IMR-90 (cell line): ENCODE data around the gene MMGT1. TPM values are rescaled to one million over a fixed set of nuclear protein-coding genes. Genes with fewer than 3 reads are reported as not detected.

Experiments
- ATAC-seq: fragments of 200-7000 bp; cut with Tn5 transposase; 2 replicates; pipeline ENCODE4 v1.9.1; 2020; ENCODE audit warnings: low read depth, mild to moderate bottlenecking, moderate library complexity
- BruUV-seq: library from RNA; stranded (reverse); fragments of 400-500 nt; replicated peaks from 2 replicates; lab custom pipeline; 2021; lab: Mats Ljungman, UMichigan
- CTCF ChIA-PET: fragments of 300-600 bp; formaldehyde crosslinking; extraction: SDS; loops from one replicate; lab custom pipeline; 2021; ENCODE audit warnings: antibody characterized with exemption; lab: Yijun Ruan, JAX
- POLR2A ChIA-PET: fragments of 300-600 bp; sonication (Branson Sonifier 250); formaldehyde crosslinking; loops from one replicate; lab custom pipeline; 2022; ENCODE audit warnings: antibody characterized with exemption; ENCODE audit not compliant: unreplicated experiment; lab: Charles Lee
- DNase-seq: peaks from one replicate; pipeline ENCODE4 v3.0.0; 2013
- H2AFZ ChIP-seq: replicated peaks from 2 replicates; pipeline ENCODE3; 2013; ENCODE audit warnings: low read length, mild to moderate bottlenecking; ENCODE audit not compliant: poor library complexity
- H2AK5ac ChIP-seq: 2 replicates; pipeline ENCODE4 v1.6.1; 2013; ENCODE audit warnings: low read depth, low read length, inconsistent platforms
- H2AK9ac ChIP-seq: replicated peaks from 2 replicates; pipeline ENCODE3; 2013; ENCODE audit warnings: mild to moderate bottlenecking, low read depth, low read length, moderate library complexity; ENCODE audit not compliant: poor library complexity
- H2BK120ac ChIP-seq: 2 replicates; pipeline ENCODE4 v1.6.1; 2013; ENCODE audit warnings: low read depth, low read length, inconsistent platforms
- H2BK15ac ChIP-seq: 3 replicates; pipeline ENCODE4 v1.6.1; 2013; ENCODE audit warnings: low read depth, low read length, inconsistent platforms
- H2BK20ac ChIP-seq: 2 replicates; pipeline ENCODE4 v1.6.1; 2013; ENCODE audit warnings: low read depth, mild to moderate bottlenecking, inconsistent platforms, low read length, moderate library complexity
- H2BK5ac ChIP-seq: 2 replicates; pipeline ENCODE4 v1.6.1; 2013; ENCODE audit warnings: mild to moderate bottlenecking, low read depth, low read length, inconsistent platforms; ENCODE audit not compliant: poor library complexity, severe bottlenecking
- H3K14ac ChIP-seq: replicated peaks from 2 replicates; pipeline ENCODE4 v1.6.1; 2013; ENCODE audit warnings: low read depth, low read length, inconsistent platforms
- H3K18ac ChIP-seq: 2 replicates; pipeline ENCODE4 v1.6.1; 2013; ENCODE audit warnings: low read depth, low read length, control low read depth
- H3K23ac ChIP-seq: 2 replicates; pipeline ENCODE4 v1.6.1; 2013; ENCODE audit warnings: low read depth, low read length, inconsistent platforms
- H3K27ac ChIP-seq: 2 replicates; pipeline ENCODE4 v1.5.1; 2013; ENCODE audit warnings: mild to moderate bottlenecking, control low read depth, low read length; ENCODE audit not compliant: insufficient read depth
- H3K27me3 ChIP-seq: 2 replicates; pipeline ENCODE4 v1.6.1; 2013; ENCODE audit warnings: low read length; ENCODE audit not compliant: control insufficient read depth, insufficient read depth
- H3K36me3 ChIP-seq: 2 replicates; pipeline ENCODE4 v1.6.1; 2013; ENCODE audit warnings: low read length, mixed read lengths; ENCODE audit not compliant: control insufficient read depth, insufficient read depth
- H3K4ac ChIP-seq: 2 replicates; pipeline ENCODE4 v1.6.1; 2013; ENCODE audit warnings: low read depth, low read length, inconsistent platforms
- H3K4me1 ChIP-seq: 2 replicates; pipeline ENCODE4 v1.6.1; 2013; ENCODE audit warnings: low read length, mixed read lengths; ENCODE audit not compliant: control insufficient read depth, insufficient read depth
- H3K4me2 ChIP-seq: 2 replicates; pipeline ENCODE4 v1.6.1; 2013; ENCODE audit warnings: low read depth, mild to moderate bottlenecking, control low read depth, low read length, moderate library complexity
- H3K4me3 ChIP-seq: 2 replicates; pipeline ENCODE4 v1.5.1; 2013; ENCODE audit warnings: low read depth, mild to moderate bottlenecking, control low read depth, low read length, moderate library complexity; ENCODE audit not compliant: insufficient read depth
- H3K56ac ChIP-seq: 2 replicates; pipeline ENCODE4 v1.6.1; 2013; ENCODE audit warnings: low read length, inconsistent platforms; ENCODE audit not compliant: insufficient read depth; ENCODE audit errors: extremely low read depth
- H3K79me1 ChIP-seq, 2 experiments: 2 replicates each; pipeline ENCODE4 v1.6.1; 2013; ENCODE audit warnings: low read length in 2 of 2, inconsistent platforms in 1 of 2, low read depth in 1 of 2
- H3K9ac ChIP-seq: 2 replicates; pipeline ENCODE4 v1.6.1; 2013; ENCODE audit warnings: low read depth, low read length, control low read depth
- H3K9me1 ChIP-seq: 2 replicates; pipeline ENCODE4 v1.6.1; 2013; ENCODE audit warnings: low read length, inconsistent platforms; ENCODE audit not compliant: insufficient read depth
- H3K9me3 ChIP-seq: 2 replicates; pipeline ENCODE4 v1.6.1; 2013; ENCODE audit warnings: low read length; ENCODE audit not compliant: control insufficient read depth, insufficient read depth
- H4K20me1 ChIP-seq: 2 replicates; pipeline ENCODE4 v1.6.1; 2013; ENCODE audit warnings: low read length, inconsistent platforms; ENCODE audit not compliant: insufficient read depth
- H4K5ac ChIP-seq: 2 replicates; pipeline ENCODE4 v1.6.1; 2013; ENCODE audit warnings: mild to moderate bottlenecking, low read depth, low read length, control low read depth
- H4K8ac ChIP-seq, 2 experiments: 2 replicates each; pipeline ENCODE4 v1.6.1; 2013; ENCODE audit warnings: low read depth in 2 of 2, low read length in 2 of 2, control low read depth in 1 of 2, inconsistent platforms in 1 of 2
- H4K91ac ChIP-seq: 2 replicates; pipeline ENCODE4 v1.6.1; 2013; ENCODE audit warnings: low read depth, low read length, inconsistent platforms; ENCODE audit not compliant: insufficient read depth
- BHLHE40 ChIP-seq: fragments of 150-350 bp; IDR thresholded peaks from 2 replicates; pipeline ENCODE4 v1.6.1; 2016; ENCODE audit warnings: mild to moderate bottlenecking, low read depth, low read length
- CEBPB ChIP-seq: IDR thresholded peaks from 2 replicates; pipeline ENCODE4 v1.6.1; 2012; ENCODE audit warnings: low read depth, low read length, improper control_type of control experiment
- CHD1 ChIP-seq: IDR thresholded peaks from 2 replicates; pipeline ENCODE4 v1.6.1; 2012; ENCODE audit warnings: low read depth, low read length, improper control_type of control experiment
- FOS ChIP-seq: fragments of 150-350 bp; IDR thresholded peaks from 2 replicates; pipeline ENCODE4 v1.6.1; 2016; ENCODE audit warnings: low read depth, low read length
- MAFK ChIP-seq: IDR thresholded peaks from 2 replicates; pipeline ENCODE4 v1.6.1; 2012; ENCODE audit warnings: low read depth, low read length, improper control_type of control experiment
- MAZ ChIP-seq: IDR thresholded peaks from 2 replicates; pipeline ENCODE4 v1.6.1; 2012; ENCODE audit warnings: low read depth, mild to moderate bottlenecking, low read length, improper control_type of control experiment, moderate library complexity, borderline replicate concordance
- MXI1 ChIP-seq: IDR thresholded peaks from 2 replicates; pipeline ENCODE4 v1.6.1; 2012; ENCODE audit warnings: low read depth, mild to moderate bottlenecking, low read length, moderate library complexity, borderline replicate concordance
- NFE2L2 ChIP-seq: fragments of 150-350 bp; IDR thresholded peaks from 2 replicates; pipeline ENCODE4 v1.6.1; 2016; ENCODE audit warnings: low read depth, mild to moderate bottlenecking, low read length
- POLR2A ChIP-seq: IDR thresholded peaks from 2 replicates; pipeline ENCODE4 v1.6.1; 2012; ENCODE audit warnings: mild to moderate bottlenecking, low read depth, low read length
- RAD21 ChIP-seq: IDR thresholded peaks from 2 replicates; pipeline ENCODE4 v1.6.1; 2012; ENCODE audit warnings: low read length, improper control_type of control experiment
- RCOR1 ChIP-seq: IDR thresholded peaks from 2 replicates; pipeline ENCODE4 v1.6.1; 2012; ENCODE audit warnings: mild to moderate bottlenecking, low read length, improper control_type of control experiment; ENCODE audit not compliant: insufficient replicate concordance
- SMC3 ChIP-seq: fragments of 150-350 bp; IDR thresholded peaks from 2 replicates; pipeline ENCODE4 v1.6.1; 2016; ENCODE audit warnings: low read depth, mild to moderate bottlenecking, antibody characterized with exemption, low read length, moderate library complexity
- WGBS, 2 experiments: methylation state at CpG; one replicate each; pipeline versions ENCODE4 v1.1.5 to v1.1.7; 2013; ENCODE audit warnings: missing lambda C conversion rate in 2 of 2; ENCODE audit not compliant: insufficient read length in 1 of 2; ENCODE audit errors: extremely low coverage in 2 of 2; 5-methylcytosine and 5-hydroxymethylcytosine counted together
- dilution Hi-C: fragments of 300-500 bp; cut with HindIII; formaldehyde crosslinking; loops from one replicate; pipeline ENCODE4 v1.14.3; 2018; ENCODE audit warnings: low sequenced_read_pairs; ENCODE audit not compliant: unreplicated experiment
- in situ Hi-C: fragments of 300-500 bp; cut with MboI; formaldehyde crosslinking; loops from 3 replicates; pipeline ENCODE4 v1.14.3; 2019; ENCODE audit warnings: low sequenced_read_pairs, inconsistent platforms, mixed read lengths
- intact Hi-C: fragments of 100-400 bp; cut with micrococcal nuclease; formaldehyde crosslinking; loops from 2 replicates; pipeline ENCODE4 v1.10.0; 2022
- polyA plus RNA-seq, 3 experiments: library from polyadenylated mRNA; depleted of rRNA; stranded (reverse); fragments of >200 nt; gene quantifications; 2 replicates each; pipeline ENCODE4 v1.2.3, GENCODE V29; 2012; ENCODE audit warnings: low replicate concordance in 1 of 3
- total RNA-seq: library from RNA; depleted of rRNA; stranded (reverse); fragments of >200 nt; gene quantifications from 2 replicates; pipeline ENCODE4 v1.2.3, GENCODE V29; 2012
- TF ChIP-seq, protein P1 (sequence below): fragments of 150-350 bp; IDR thresholded peaks from 2 replicates; pipeline ENCODE4 v1.6.1; 2016; ENCODE audit warnings: low read depth, mild to moderate bottlenecking, low read length, moderate library complexity, borderline replicate concordance
- TF ChIP-seq, protein P2 (sequence below): fragments of 150-350 bp; IDR thresholded peaks from 2 replicates; pipeline ENCODE4 v1.6.1; 2017; ENCODE audit warnings: mild to moderate bottlenecking, antibody characterized with exemption, low read length, low read depth
- TF ChIP-seq, protein P3 (sequence below): conservative IDR thresholded peaks from 2 replicates; pipeline ENCODE4 v1.5.1; 2012; ENCODE audit warnings: mild to moderate bottlenecking, low read depth, low read length, improper control_type of control experiment

The MMGT1 gene
- total and polyA plus RNA-seq, 2 of the 4 experiments (the other 2 are of a cell fraction) = 7.5 to 8.1 TPM

GRCh38 chrX:135984256-135984655 is 10.5 kb upstream of the MMGT1 start:
- peak overlapping the region; percentile 95; the same call in 1 of the 2 replicates for H3K4me2 ChIP-seq
- no peaks in the 10 kb centered on the region for H3K27me3 ChIP-seq
- H2BK20ac ChIP-seq = peak overlapping the region; percentile 27; the same call in 1 of the 2 replicates
- no peaks in the 10 kb centered on the region for H4K20me1 ChIP-seq
- peak overlapping the region; percentile 87; the same call in 1 of the 2 replicates for H3K4me3 ChIP-seq
- CTCF ChIA-PET = interaction anchor here (1.4 kb wide), 1 partner anchor 44 kb away, joined by 5 read pairs; no protein-coding TSS in a partner anchor
- dilution Hi-C loops = no loop called here
- intact Hi-C loops = no loop called here
- DNase-seq (no peak), ATAC-seq (no peak)
- in situ Hi-C loops = loop anchor here (25.0 kb wide), 1 partner anchor 503 kb away; the partner anchor contains the start of genes BRS3 and HTATSF1
- peaks cover 2% of the 10 kb centered on the region; the same call in 1 of the 2 replicates for H3K4me1 ChIP-seq
- POLR2A ChIA-PET = interaction anchor here (0.7 kb wide), 1 partner anchor 21 kb away, joined by 3 read pairs; no protein-coding TSS in a partner anchor
- H2BK5ac ChIP-seq = peak overlapping the region; percentile 41
- peaks cover 0 to 7% of the 10 kb centered on the region in 2 experiments; a peak in 1 of 4 replicates for H3K79me1 ChIP-seq
- peak overlapping the region; percentile 82 for H3K23ac ChIP-seq
- BruUV-seq = no TSS peak
- H2BK120ac ChIP-seq = peak overlapping the region; percentile 42
- no CpG with 5 or more reads among the region's 2 CpGs for WGBS, 2 experiments
- peak overlapping the region; percentile 54; the same call in 1 of the 2 replicates for H3K56ac ChIP-seq
- H4K5ac ChIP-seq = peak overlapping the region; percentile 83; the same call in 1 of the 2 replicates
- H2AK5ac ChIP-seq = no peak overlapping the region
- no peak overlapping the region for H2AK9ac ChIP-seq
- peak overlapping the region; percentile 81 for H2AFZ ChIP-seq
- 0 out of 3 replicates have a peak overlapping the region, but pooled peaks have one; percentile 36 for H2BK15ac ChIP-seq
- H3K14ac ChIP-seq = 0 out of 2 replicates have a peak overlapping the region, but pooled peaks have one; percentile 55
- no peaks in the 10 kb centered on the region for H3K9me1 ChIP-seq
- H3K27ac ChIP-seq = peak overlapping the region; percentile 47; the same call in 1 of the 2 replicates
- H3K9me3 ChIP-seq = no peaks in the 10 kb centered on the region
- peak overlapping the region; percentile 70 for H4K91ac ChIP-seq
- H3K9ac ChIP-seq = no peak overlapping the region; the same call in 1 of the 2 replicates
- peak overlapping the region; percentile 80; a peak in 3 of 4 replicates for H4K8ac ChIP-seq
- H3K18ac ChIP-seq = peak overlapping the region; percentile 43; the same call in 1 of the 2 replicates
- no peaks in the 10 kb centered on the region for H3K36me3 ChIP-seq
- H3K4ac ChIP-seq = no peak overlapping the region
- TF ChIP-seq CHD1 = no peak
- no peak for TF ChIP-seq RAD21
- TF ChIP-seq CEBPB = no peak
- TF ChIP-seq MAFK = no peak
- TF ChIP-seq, protein P1, sequence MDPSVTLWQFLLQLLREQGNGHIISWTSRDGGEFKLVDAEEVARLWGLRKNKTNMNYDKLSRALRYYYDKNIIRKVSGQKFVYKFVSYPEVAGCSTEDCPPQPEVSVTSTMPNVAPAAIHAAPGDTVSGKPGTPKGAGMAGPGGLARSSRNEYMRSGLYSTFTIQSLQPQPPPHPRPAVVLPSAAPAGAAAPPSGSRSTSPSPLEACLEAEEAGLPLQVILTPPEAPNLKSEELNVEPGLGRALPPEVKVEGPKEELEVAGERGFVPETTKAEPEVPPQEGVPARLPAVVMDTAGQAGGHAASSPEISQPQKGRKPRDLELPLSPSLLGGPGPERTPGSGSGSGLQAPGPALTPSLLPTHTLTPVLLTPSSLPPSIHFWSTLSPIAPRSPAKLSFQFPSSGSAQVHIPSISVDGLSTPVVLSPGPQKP = no peak
- no peak for TF ChIP-seq RCOR1
- TF ChIP-seq POLR2A = no peak
- TF ChIP-seq MAZ = no peak
- no peak for TF ChIP-seq NFE2L2
- no peak for TF ChIP-seq SMC3
- TF ChIP-seq MXI1 = no peak
- no peak for TF ChIP-seq FOS
- TF ChIP-seq, protein P2, sequence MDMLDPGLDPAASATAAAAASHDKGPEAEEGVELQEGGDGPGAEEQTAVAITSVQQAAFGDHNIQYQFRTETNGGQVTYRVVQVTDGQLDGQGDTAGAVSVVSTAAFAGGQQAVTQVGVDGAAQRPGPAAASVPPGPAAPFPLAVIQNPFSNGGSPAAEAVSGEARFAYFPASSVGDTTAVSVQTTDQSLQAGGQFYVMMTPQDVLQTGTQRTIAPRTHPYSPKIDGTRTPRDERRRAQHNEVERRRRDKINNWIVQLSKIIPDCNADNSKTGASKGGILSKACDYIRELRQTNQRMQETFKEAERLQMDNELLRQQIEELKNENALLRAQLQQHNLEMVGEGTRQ = no peak
- TF ChIP-seq, protein P3, sequence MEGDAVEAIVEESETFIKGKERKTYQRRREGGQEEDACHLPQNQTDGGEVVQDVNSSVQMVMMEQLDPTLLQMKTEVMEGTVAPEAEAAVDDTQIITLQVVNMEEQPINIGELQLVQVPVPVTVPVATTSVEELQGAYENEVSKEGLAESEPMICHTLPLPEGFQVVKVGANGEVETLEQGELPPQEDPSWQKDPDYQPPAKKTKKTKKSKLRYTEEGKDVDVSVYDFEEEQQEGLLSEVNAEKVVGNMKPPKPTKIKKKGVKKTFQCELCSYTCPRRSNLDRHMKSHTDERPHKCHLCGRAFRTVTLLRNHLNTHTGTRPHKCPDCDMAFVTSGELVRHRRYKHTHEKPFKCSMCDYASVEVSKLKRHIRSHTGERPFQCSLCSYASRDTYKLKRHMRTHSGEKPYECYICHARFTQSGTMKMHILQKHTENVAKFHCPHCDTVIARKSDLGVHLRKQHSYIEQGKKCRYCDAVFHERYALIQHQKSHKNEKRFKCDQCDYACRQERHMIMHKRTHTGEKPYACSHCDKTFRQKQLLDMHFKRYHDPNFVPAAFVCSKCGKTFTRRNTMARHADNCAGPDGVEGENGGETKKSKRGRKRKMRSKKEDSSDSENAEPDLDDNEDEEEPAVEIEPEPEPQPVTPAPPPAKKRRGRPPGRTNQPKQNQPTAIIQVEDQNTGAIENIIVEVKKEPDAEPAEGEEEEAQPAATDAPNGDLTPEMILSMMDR = no peak
- no peak for TF ChIP-seq BHLHE40
